GM19452 (cell line): ENCODE data around the gene SNRNP70.
"Not testable (repeated sequence)": the region's sequence is repeated elsewhere in the genome, so short reads cannot be mapped to it uniquely, and the experiment has no call there.

Experiments used
- ATAC-seq: cut with Tn5 transposase; IDR thresholded peaks from one replicate; pipeline ENCODE4 v1.9.1; 2021; ENCODE audit not compliant: unreplicated experiment

SNRNP70 gene

GRCh38 chr19:49085020-49085867, at the start of gene SNRNP70:
Gene SNRNP70, plus strand, starts transcription at chr19:49085451. Its CDS starts 964 bp downstream, at chr19:49086415.
- ATAC-seq = peak; percentile 88

- ATAC-seq = not testable (repeated sequence)
Observed at GRCh38 chr19:49036815-49037214, 48.4 kb upstream of the SNRNP70 start, which contains the start of gene CGB1. Gene CGB1, minus strand, starts transcription at chr19:49036895. Its CDS starts 184 bp downstream, at chr19:49036711.

GRCh38 chr19:49038111-49038510, 47.1 kb upstream of the SNRNP70 start:
- ATAC-seq = not testable (repeated sequence)

- ATAC-seq = not testable (repeated sequence)
Observed at GRCh38 chr19:49038557-49039276, 46.5 kb upstream of the SNRNP70 start.

- not testable (repeated sequence) for ATAC-seq
Observed at GRCh38 chr19:49039736-49040135, 45.5 kb upstream of the SNRNP70 start.

- ATAC-seq = no peak
Observed at GRCh38 chr19:49042177-49042576, 43.1 kb upstream of the SNRNP70 start.

GRCh38 chr19:49042666-49043065, 42.6 kb upstream of the SNRNP70 start:
- not testable (repeated sequence) for ATAC-seq

- ATAC-seq = not testable (repeated sequence)
Observed at GRCh38 chr19:49043548-49043947, 41.7 kb upstream of the SNRNP70 start, which contains the start of gene CGB5. Gene CGB5, plus strand, starts transcription at chr19:49043848. Its CDS starts 362 bp downstream, at chr19:49044210.

GRCh38 chr19:49049011-49049410, 36.2 kb upstream of the SNRNP70 start, which contains the start of gene CGB8:
Gene CGB8, minus strand, starts transcription at chr19:49049111. Its CDS starts 372 bp downstream, at chr19:49048739.
- ATAC-seq = not testable (repeated sequence)

- not testable (repeated sequence) for ATAC-seq
Observed at GRCh38 chr19:49049834-49050233, 35.4 kb upstream of the SNRNP70 start.

- not testable (repeated sequence) for ATAC-seq
Observed at GRCh38 chr19:49050376-49051033, 34.7 kb upstream of the SNRNP70 start.

- peak; percentile 51 for ATAC-seq
Observed at GRCh38 chr19:49056101-49056901, 28.9 kb upstream of the SNRNP70 start.

- ATAC-seq = not testable (repeated sequence)
Observed at GRCh38 chr19:49056902-49057596, 28.2 kb upstream of the SNRNP70 start.

- ATAC-seq = no peak
Observed at GRCh38 chr19:49057636-49058234, 27.5 kb upstream of the SNRNP70 start, which contains the start of gene CGB7. Gene CGB7, minus strand, starts transcription at chr19:49057749. Its CDS starts 2,374 bp downstream, at chr19:49055375.

GRCh38 chr19:49058562-49058961, 26.7 kb upstream of the SNRNP70 start:
- no peak for ATAC-seq

GRCh38 chr19:49059053-49059452, 26.2 kb upstream of the SNRNP70 start:
- ATAC-seq = no peak

GRCh38 chr19:49061000-49061399, 24.3 kb upstream of the SNRNP70 start:
- no peak for ATAC-seq

GRCh38 chr19:49061445-49061844, 23.8 kb upstream of the SNRNP70 start:
- no peak for ATAC-seq

GRCh38 chr19:49064029-49064629, 21.1 kb upstream of the SNRNP70 start:
- ATAC-seq = no peak
